Forelimb muscle (tissue), 1 donor: Measurements from ENCODE around the gene L1CAM. TPM values are rescaled to one million over a fixed set of nuclear protein-coding genes. Genes with fewer than 3 reads are reported as not detected.
"Not testable (repeated sequence)": the region's sequence is repeated elsewhere in the genome, so short reads cannot be mapped to it uniquely, and the experiment has no call there.

ENCODE experiments used
- DNase-seq: peaks from one replicate; pipeline ENCODE4 v3.0.0-alpha.2; 2013; ENCODE audit warnings: low read depth
- polyA plus RNA-seq: library from polyadenylated mRNA; unstranded; fragments of 120-200 nt; gene quantifications from one replicate; pipeline ENCODE4 v1.2.1, GENCODE V29; 2013; ENCODE audit not compliant: insufficient read length

L1CAM gene
- polyA plus RNA-seq, 1 donor = 1.9 TPM

GRCh38 chrX:153828723-153829548, 57.0 kb downstream of the L1CAM start:
- DNase-seq = no peak

- no peak for DNase-seq
Observed at GRCh38 chrX:153828308-153828707, 57.7 kb downstream of the L1CAM start.

GRCh38 chrX:153827903-153828302, 58.1 kb downstream of the L1CAM start:
- DNase-seq = no peak

- DNase-seq = no peak
Observed at GRCh38 chrX:153827016-153827415, 59.0 kb downstream of the L1CAM start.

- DNase-seq = no peak
Observed at GRCh38 chrX:153825042-153825441, 60.9 kb downstream of the L1CAM start.

GRCh38 chrX:153824348-153824747, 61.6 kb downstream of the L1CAM start:
- DNase-seq = no peak

GRCh38 chrX:153821066-153821465, 64.9 kb downstream of the L1CAM start:
- no peak for DNase-seq

GRCh38 chrX:153820601-153821000, 65.4 kb downstream of the L1CAM start:
- no peak for DNase-seq

- DNase-seq = no peak
Observed at GRCh38 chrX:153819384-153820040, 66.5 kb downstream of the L1CAM start.

GRCh38 chrX:153818571-153819383, 67.2 kb downstream of the L1CAM start:
- DNase-seq = no peak

- DNase-seq = not testable (repeated sequence)
Observed at GRCh38 chrX:153818064-153818463, 67.9 kb downstream of the L1CAM start.

GRCh38 chrX:153816831-153817690, 68.9 kb downstream of the L1CAM start:
- DNase-seq = no peak

- DNase-seq = no peak
Observed at GRCh38 chrX:153814591-153815315, 71.2 kb downstream of the L1CAM start.

GRCh38 chrX:153813161-153813560, 72.8 kb downstream of the L1CAM start:
- no peak for DNase-seq

- no peak for DNase-seq
Observed at GRCh38 chrX:153812220-153812619, 73.8 kb downstream of the L1CAM start.

Other genes starting within 250 kb of the L1CAM start
- 0.15 TPM for gene DUSP9, start 239.0 kb downstream of the L1CAM start, polyA plus RNA-seq
- 6.2 TPM for gene PNCK, start 212.4 kb downstream of the L1CAM start, polyA plus RNA-seq
- 40.6 TPM for gene SLC6A8, start 198.2 kb downstream of the L1CAM start, polyA plus RNA-seq
- 74.1 TPM for gene BCAP31, start 161.8 kb downstream of the L1CAM start, polyA plus RNA-seq
- gene ABCD1, start 161.3 kb downstream of the L1CAM start, polyA plus RNA-seq = 10.3 TPM
- 2.3 TPM for gene PLXNB3, start 121.9 kb downstream of the L1CAM start, polyA plus RNA-seq
- 299 TPM for gene SRPK3, start 105.1 kb downstream of the L1CAM start, polyA plus RNA-seq
- 49.6 TPM for gene IDH3G, start 91.8 kb downstream of the L1CAM start, polyA plus RNA-seq
- 115 TPM for gene SSR4, start 91.5 kb downstream of the L1CAM start, polyA plus RNA-seq
- 2.4 TPM for gene PDZD4, start 55.6 kb downstream of the L1CAM start, polyA plus RNA-seq
- 1.1 TPM for gene AVPR2, start 18.5 kb upstream of the L1CAM start, polyA plus RNA-seq
- gene ARHGAP4, start 40.1 kb upstream of the L1CAM start, polyA plus RNA-seq = 21.5 TPM
- gene NAA10, start 48.9 kb upstream of the L1CAM start, polyA plus RNA-seq = 75.3 TPM
- 3.7 TPM for gene RENBP, start 58.5 kb upstream of the L1CAM start, polyA plus RNA-seq
- gene HCFC1, start 85.6 kb upstream of the L1CAM start, polyA plus RNA-seq = 30.7 TPM
- 2.8 TPM for gene TMEM187, start 86.6 kb upstream of the L1CAM start, polyA plus RNA-seq
- gene IRAK1, start 133.7 kb upstream of the L1CAM start, polyA plus RNA-seq = 46.7 TPM
- gene MECP2, start 211.5 kb upstream of the L1CAM start, polyA plus RNA-seq = 21.2 TPM